Measurements from ENCODE around the gene NRIP1.

DNA sequence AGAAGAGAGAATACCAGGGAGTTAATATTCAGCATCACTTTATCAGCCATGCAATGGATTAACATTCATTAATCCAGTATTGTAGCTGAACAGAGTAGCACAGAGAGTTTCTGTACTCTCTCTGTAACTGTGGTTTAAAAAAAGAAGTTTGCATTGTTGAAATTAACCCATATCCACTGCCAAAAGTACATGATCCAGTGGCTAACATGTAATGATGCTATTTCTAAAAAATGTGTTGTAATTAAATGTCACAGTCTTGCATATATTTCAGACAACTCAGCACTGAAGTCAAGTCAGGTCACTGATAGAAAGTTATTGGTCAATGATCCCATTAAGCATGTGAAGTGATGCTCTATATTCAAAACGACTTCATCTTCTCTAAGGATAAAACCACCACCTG lies 141.3 kb downstream of the NRIP1 start:
- no peak for TF ChIP-seq POLR2AphosphoS5 (IDR thresholded peaks at IDR 0.05)
- TF ChIP-seq, protein P1, sequence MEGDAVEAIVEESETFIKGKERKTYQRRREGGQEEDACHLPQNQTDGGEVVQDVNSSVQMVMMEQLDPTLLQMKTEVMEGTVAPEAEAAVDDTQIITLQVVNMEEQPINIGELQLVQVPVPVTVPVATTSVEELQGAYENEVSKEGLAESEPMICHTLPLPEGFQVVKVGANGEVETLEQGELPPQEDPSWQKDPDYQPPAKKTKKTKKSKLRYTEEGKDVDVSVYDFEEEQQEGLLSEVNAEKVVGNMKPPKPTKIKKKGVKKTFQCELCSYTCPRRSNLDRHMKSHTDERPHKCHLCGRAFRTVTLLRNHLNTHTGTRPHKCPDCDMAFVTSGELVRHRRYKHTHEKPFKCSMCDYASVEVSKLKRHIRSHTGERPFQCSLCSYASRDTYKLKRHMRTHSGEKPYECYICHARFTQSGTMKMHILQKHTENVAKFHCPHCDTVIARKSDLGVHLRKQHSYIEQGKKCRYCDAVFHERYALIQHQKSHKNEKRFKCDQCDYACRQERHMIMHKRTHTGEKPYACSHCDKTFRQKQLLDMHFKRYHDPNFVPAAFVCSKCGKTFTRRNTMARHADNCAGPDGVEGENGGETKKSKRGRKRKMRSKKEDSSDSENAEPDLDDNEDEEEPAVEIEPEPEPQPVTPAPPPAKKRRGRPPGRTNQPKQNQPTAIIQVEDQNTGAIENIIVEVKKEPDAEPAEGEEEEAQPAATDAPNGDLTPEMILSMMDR (IDR thresholded peaks at IDR 0.05): no peak

Data from transverse colon (tissue), 4 donors.